ENCODE data around the gene CEMIP2. TPM values are rescaled to one million over a fixed set of nuclear protein-coding genes. Genes with fewer than 3 reads are reported as not detected.

The CEMIP2 gene
- total RNA-seq, 1 donor from 2014 or later = 34.4 TPM

GRCh38 chr9:71677209-71677608, 91.1 kb downstream of the CEMIP2 start:
- Histone ChIP-seq H3K9me3 (no peaks in the 10 kb centered on the region), H3K36me3 (no peaks in the 10 kb centered on the region), H3K4me1 (peaks cover 3 to 20% of the 10 kb centered on the region in 2 donors), H3K27ac (no peak overlapping the region), H3K4me3 (no peak overlapping the region), H3K27me3 (no peaks in the 10 kb centered on the region)
- TF ChIP-seq CTCF (IDR thresholded peaks at IDR 0.05) = no peak
- no peak for DNase-seq (ENCODE audit: low spot score in 2 of 2)
- intact Hi-C loops (cut with DNase I) = no loop called here

GRCh38 chr9:71676460-71676859, 91.9 kb downstream of the CEMIP2 start:
- Histone ChIP-seq H3K4me3 (no peak overlapping the region), H3K4me1 (peaks cover 3 to 19% of the 10 kb centered on the region in 2 donors), H3K36me3 (no peaks in the 10 kb centered on the region), H3K9me3 (no peaks in the 10 kb centered on the region), H3K27me3 (no peaks in the 10 kb centered on the region), H3K27ac (no peak overlapping the region)
- TF ChIP-seq CTCF (IDR thresholded peaks at IDR 0.05) = no peak
- no peak for DNase-seq (ENCODE audit: low spot score in 2 of 2)
- intact Hi-C loops (cut with DNase I) = no loop called here

- intact Hi-C loops (cut with DNase I) = no loop called here
Measured at GRCh38 chr9:71675857-71676165, 92.5 kb downstream of the CEMIP2 start.

GRCh38 chr9:71675105-71675856, 93.0 kb downstream of the CEMIP2 start:
- intact Hi-C loops (cut with DNase I) = no loop called here
- no peak for TF ChIP-seq CTCF (IDR thresholded peaks at IDR 0.05)
- H3K9me3 ChIP-seq = no peaks in the 10 kb centered on the region
- peaks cover 0 to 9% of the 10 kb centered on the region in 2 donors for H3K4me1 ChIP-seq
- no peak for DNase-seq (ENCODE audit: low spot score in 2 of 2)
- no peaks in the 10 kb centered on the region for H3K27me3 ChIP-seq
- H3K27ac ChIP-seq = no peak overlapping the region
- no peaks in the 10 kb centered on the region for H3K36me3 ChIP-seq
- H3K4me3 ChIP-seq = no peak overlapping the region

More at GRCh38 chr9:71675857-71676165, 92.5 kb downstream of the CEMIP2 start:
- Histone ChIP-seq H3K9me3 (no peaks in the 10 kb centered on the region), H3K4me3 (no peak overlapping the region), H3K4me1 (peaks cover 3 to 13% of the 10 kb centered on the region in 2 donors), H3K27ac (no peak overlapping the region), H3K36me3 (no peaks in the 10 kb centered on the region), H3K27me3 (no peaks in the 10 kb centered on the region)
- TF ChIP-seq CTCF (IDR thresholded peaks at IDR 0.05) = no peak
- no peak for DNase-seq (ENCODE audit: low spot score in 2 of 2)

GRCh38 chr9:71672573-71672972, 95.7 kb downstream of the CEMIP2 start:
- intact Hi-C loops (cut with DNase I) = no loop called here
- H3K27ac ChIP-seq = no peak overlapping the region
- no peak for DNase-seq (ENCODE audit: low spot score in 2 of 2)
- no peak for TF ChIP-seq CTCF (IDR thresholded peaks at IDR 0.05)
- H3K27me3 ChIP-seq = no peaks in the 10 kb centered on the region
- H3K4me1 ChIP-seq = no peaks in the 10 kb centered on the region
- no peak overlapping the region for H3K4me3 ChIP-seq
- no peaks in the 10 kb centered on the region for H3K9me3 ChIP-seq
- no peaks in the 10 kb centered on the region for H3K36me3 ChIP-seq

- intact Hi-C loops (cut with DNase I) = no loop called here
- H3K27ac ChIP-seq = no peak overlapping the region
Measured at GRCh38 chr9:71671289-71671688, 97.0 kb downstream of the CEMIP2 start.

More at GRCh38 chr9:71671289-71671688, 97.0 kb downstream of the CEMIP2 start:
- Histone ChIP-seq H3K4me3 (no peak overlapping the region), H3K27me3 (no peaks in the 10 kb centered on the region), H3K9me3 (no peaks in the 10 kb centered on the region), H3K36me3 (no peaks in the 10 kb centered on the region), H3K4me1 (no peaks in the 10 kb centered on the region)
- DNase-seq (ENCODE audit: low spot score in 2 of 2) = no peak
- no peak for TF ChIP-seq CTCF (IDR thresholded peaks at IDR 0.05)
